Nephron progenitor cell (in vitro differentiated cells): ENCODE results near the gene GNA12.
"Not testable (repeated sequence)": the region's sequence is repeated elsewhere in the genome, so short reads cannot be mapped to it uniquely, and the experiment has no call there.

Source experiments
- DNase-seq: peaks from one replicate; pipeline ENCODE4 v3.0.0; 2021
- H3K27ac Mint-ChIP-seq: 2 replicates; pipeline ENCODE4 v1.8.0; 2021; ENCODE audit warnings: mild to moderate bottlenecking, moderate library complexity, mixed read lengths
- H3K27me3 Mint-ChIP-seq: 2 replicates; pipeline ENCODE4 v1.8.0; 2021; ENCODE audit warnings: mild to moderate bottlenecking, low read depth, mixed read lengths; ENCODE audit not compliant: poor library complexity
- H3K36me3 Mint-ChIP-seq: 2 replicates; pipeline ENCODE4 v1.8.0; 2021; ENCODE audit warnings: low read depth, mixed read lengths
- H3K4me1 Mint-ChIP-seq: 2 replicates; pipeline ENCODE4 v1.8.0; 2021; ENCODE audit warnings: mixed read lengths
- H3K4me3 Mint-ChIP-seq: 2 replicates; pipeline ENCODE4 v1.8.0; 2021; ENCODE audit warnings: mild to moderate bottlenecking, moderate library complexity, mixed read lengths
- H3K9me3 Mint-ChIP-seq: 2 replicates; pipeline ENCODE4 v1.8.0; 2021; ENCODE audit warnings: mild to moderate bottlenecking, moderate library complexity, mixed read lengths
- CTCF ChIP-seq: fragments of 200-600 bp; sonication (generic); IDR thresholded peaks from 2 replicates; pipeline ENCODE4 v1.5.0; 2021; ENCODE audit warnings: antibody characterized with exemption

Gene GNA12

GRCh38 chr7:2755531-2755930, 88.6 kb downstream of the GNA12 start:
- TF ChIP-seq CTCF: no peak
- no peak overlapping the region for H3K27ac Mint-ChIP-seq
- peaks cover 42% of the 10 kb centered on the region for H3K4me1 Mint-ChIP-seq
- H3K27me3 Mint-ChIP-seq: peaks cover 2% of the 10 kb centered on the region
- no peak for DNase-seq
- H3K36me3 Mint-ChIP-seq: peaks cover 60% of the 10 kb centered on the region
- no peak overlapping the region for H3K4me3 Mint-ChIP-seq
- peaks cover 31% of the 10 kb centered on the region for H3K9me3 Mint-ChIP-seq

- Mint-ChIP-seq H3K4me1 (peaks cover 37% of the 10 kb centered on the region), H3K27ac (no peak overlapping the region), H3K9me3 (peaks cover 37% of the 10 kb centered on the region), H3K4me3 (no peak overlapping the region), H3K36me3 (peaks cover 64% of the 10 kb centered on the region), H3K27me3 (peaks cover 2% of the 10 kb centered on the region)
- no peak for TF ChIP-seq CTCF
- DNase-seq: no peak
Observed at GRCh38 chr7:2754912-2755311, 89.2 kb downstream of the GNA12 start.

- no peak for DNase-seq
- Mint-ChIP-seq H3K4me1 (peaks cover 29% of the 10 kb centered on the region), H3K36me3 (peaks cover 67% of the 10 kb centered on the region), H3K9me3 (peaks cover 45% of the 10 kb centered on the region), H3K4me3 (no peak overlapping the region), H3K27me3 (peaks cover 2% of the 10 kb centered on the region), H3K27ac (peak overlapping the region; percentile 46)
- TF ChIP-seq CTCF: no peak
Observed at GRCh38 chr7:2754086-2754485, 90.0 kb downstream of the GNA12 start.

GRCh38 chr7:2753148-2753547, 91.0 kb downstream of the GNA12 start:
- H3K9me3 Mint-ChIP-seq: peaks cover 50% of the 10 kb centered on the region
- H3K27ac Mint-ChIP-seq: no peak overlapping the region
- H3K27me3 Mint-ChIP-seq: peaks cover 2% of the 10 kb centered on the region
- TF ChIP-seq CTCF: no peak
- peaks cover 62% of the 10 kb centered on the region for H3K36me3 Mint-ChIP-seq
- no peak for DNase-seq
- H3K4me3 Mint-ChIP-seq: no peak overlapping the region
- H3K4me1 Mint-ChIP-seq: peaks cover 22% of the 10 kb centered on the region

- Mint-ChIP-seq H3K27ac (no peak overlapping the region), H3K4me1 (peaks cover 4% of the 10 kb centered on the region), H3K9me3 (peaks cover 67% of the 10 kb centered on the region), H3K4me3 (no peak overlapping the region), H3K36me3 (peaks cover 58% of the 10 kb centered on the region), H3K27me3 (peaks cover 2% of the 10 kb centered on the region)
- DNase-seq: no peak
- TF ChIP-seq CTCF: no peak
Observed at GRCh38 chr7:2751086-2751485, 93.0 kb downstream of the GNA12 start.

- TF ChIP-seq CTCF: no peak
- H3K27ac Mint-ChIP-seq: no peak overlapping the region
- H3K4me3 Mint-ChIP-seq: no peak overlapping the region
- peaks cover 4% of the 10 kb centered on the region for H3K4me1 Mint-ChIP-seq
- DNase-seq: no peak
- H3K9me3 Mint-ChIP-seq: peaks cover 67% of the 10 kb centered on the region
- peaks cover 2% of the 10 kb centered on the region for H3K27me3 Mint-ChIP-seq
- peaks cover 57% of the 10 kb centered on the region for H3K36me3 Mint-ChIP-seq
Observed at GRCh38 chr7:2750004-2750407, 94.1 kb downstream of the GNA12 start.

GRCh38 chr7:2748684-2749083, 95.4 kb downstream of the GNA12 start:
- not testable (repeated sequence) for H3K4me3 Mint-ChIP-seq, H3K4me1 Mint-ChIP-seq, DNase-seq, H3K27me3 Mint-ChIP-seq, H3K27ac Mint-ChIP-seq
- peaks cover 56% of the 10 kb centered on the region for H3K36me3 Mint-ChIP-seq
- H3K9me3 Mint-ChIP-seq: peaks cover 71% of the 10 kb centered on the region

GRCh38 chr7:2743523-2744185, 100.5 kb downstream of the GNA12 start:
- H3K9me3 Mint-ChIP-seq: peaks cover 68% of the 10 kb centered on the region
- not testable (repeated sequence) for DNase-seq, H3K4me1 Mint-ChIP-seq, H3K4me3 Mint-ChIP-seq, H3K27me3 Mint-ChIP-seq, H3K27ac Mint-ChIP-seq
- H3K36me3 Mint-ChIP-seq: peaks cover 68% of the 10 kb centered on the region
